Measurements from ENCODE around the gene PCDH17.

DNA sequence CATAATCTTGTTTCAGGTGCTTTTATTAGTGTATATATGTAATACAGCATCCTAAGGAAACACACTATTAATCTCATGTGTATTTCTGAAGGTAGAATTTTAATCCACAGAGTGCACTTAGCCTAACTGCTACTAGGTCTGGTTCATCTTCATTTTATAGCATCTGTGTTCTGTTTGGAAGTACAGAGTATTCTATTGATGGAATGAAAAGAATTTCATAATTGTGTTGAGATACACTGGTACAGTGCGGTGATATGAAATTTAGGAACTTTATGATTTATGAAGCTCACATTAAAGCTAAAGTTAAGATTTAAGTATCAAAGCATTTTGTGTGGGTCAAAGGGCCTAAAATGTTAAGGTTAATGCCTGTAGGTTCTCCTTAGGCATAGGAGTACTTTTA lies 6.0 kb downstream of the PCDH17 start:
- TF ChIP-seq, protein P1, sequence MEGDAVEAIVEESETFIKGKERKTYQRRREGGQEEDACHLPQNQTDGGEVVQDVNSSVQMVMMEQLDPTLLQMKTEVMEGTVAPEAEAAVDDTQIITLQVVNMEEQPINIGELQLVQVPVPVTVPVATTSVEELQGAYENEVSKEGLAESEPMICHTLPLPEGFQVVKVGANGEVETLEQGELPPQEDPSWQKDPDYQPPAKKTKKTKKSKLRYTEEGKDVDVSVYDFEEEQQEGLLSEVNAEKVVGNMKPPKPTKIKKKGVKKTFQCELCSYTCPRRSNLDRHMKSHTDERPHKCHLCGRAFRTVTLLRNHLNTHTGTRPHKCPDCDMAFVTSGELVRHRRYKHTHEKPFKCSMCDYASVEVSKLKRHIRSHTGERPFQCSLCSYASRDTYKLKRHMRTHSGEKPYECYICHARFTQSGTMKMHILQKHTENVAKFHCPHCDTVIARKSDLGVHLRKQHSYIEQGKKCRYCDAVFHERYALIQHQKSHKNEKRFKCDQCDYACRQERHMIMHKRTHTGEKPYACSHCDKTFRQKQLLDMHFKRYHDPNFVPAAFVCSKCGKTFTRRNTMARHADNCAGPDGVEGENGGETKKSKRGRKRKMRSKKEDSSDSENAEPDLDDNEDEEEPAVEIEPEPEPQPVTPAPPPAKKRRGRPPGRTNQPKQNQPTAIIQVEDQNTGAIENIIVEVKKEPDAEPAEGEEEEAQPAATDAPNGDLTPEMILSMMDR (IDR thresholded peaks at IDR 0.05): no peak
- no peak for TF ChIP-seq EZH2 (IDR thresholded peaks at IDR 0.05; ENCODE audit: borderline replicate concordance, insufficient read depth, low read depth, low read length, poor library complexity, severe bottlenecking)

Measured in B cell (primary cell).